ENCODE measurements around the gene PTPN14.

Gene PTPN14

DNA sequence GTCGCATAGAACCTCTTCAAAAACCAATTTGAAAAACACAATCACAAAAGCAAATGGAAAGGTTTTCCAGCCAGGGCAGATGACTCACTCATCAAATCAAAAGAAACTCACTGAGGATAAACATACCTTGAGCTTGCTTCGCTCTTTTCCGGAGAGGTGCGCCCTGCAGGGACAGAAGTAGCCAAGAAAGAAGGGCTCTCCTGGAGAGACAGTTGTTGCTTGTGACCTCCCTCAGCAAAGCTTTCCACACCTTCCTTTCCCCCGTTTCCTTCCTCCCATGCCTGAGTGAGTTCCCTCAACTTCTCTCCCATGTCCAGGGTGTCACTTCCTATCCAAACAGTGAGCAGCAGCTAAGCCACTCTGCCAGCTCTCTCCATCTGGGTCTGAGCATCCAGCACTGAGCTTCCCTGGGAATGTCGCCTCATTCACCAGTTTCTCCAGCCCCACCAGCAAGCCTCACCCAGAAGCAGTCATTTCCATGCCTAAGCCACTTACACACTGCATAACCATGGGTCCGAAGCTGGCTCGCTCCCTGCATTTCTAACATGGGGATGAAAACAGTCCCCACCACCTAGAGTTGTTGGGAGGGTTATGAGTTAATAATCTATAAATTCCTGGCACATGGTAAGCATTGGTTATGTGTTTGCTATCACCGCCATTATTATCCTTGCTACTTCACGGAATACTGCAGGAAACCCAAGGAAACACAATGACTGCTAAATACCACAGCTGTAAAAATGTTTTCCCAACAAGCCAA lies 75.0 kb downstream of the PTPN14 start:
- DNase-seq (ENCODE audit: low read depth in 2 of 2): no peak

DNA sequence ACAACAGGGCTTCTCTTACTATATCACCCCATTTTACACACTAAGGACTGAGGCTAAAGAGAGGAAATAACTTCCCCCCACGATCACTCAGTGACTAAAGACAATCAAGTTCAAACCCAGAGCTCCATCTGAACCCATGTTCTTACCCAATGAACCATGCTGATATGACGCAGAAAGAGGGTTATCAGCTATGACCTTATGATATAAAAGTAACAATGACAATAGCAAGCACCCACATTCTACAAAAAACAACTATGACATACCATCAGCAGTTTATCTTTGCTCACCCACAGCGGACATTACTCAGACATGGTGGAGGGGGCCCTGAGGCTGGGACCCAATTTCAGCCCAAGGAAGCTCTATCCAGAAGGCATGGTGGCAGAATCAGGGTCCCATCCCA lies 75.7 kb downstream of the PTPN14 start:
- DNase-seq (ENCODE audit: low read depth in 2 of 2): no peak

DNA sequence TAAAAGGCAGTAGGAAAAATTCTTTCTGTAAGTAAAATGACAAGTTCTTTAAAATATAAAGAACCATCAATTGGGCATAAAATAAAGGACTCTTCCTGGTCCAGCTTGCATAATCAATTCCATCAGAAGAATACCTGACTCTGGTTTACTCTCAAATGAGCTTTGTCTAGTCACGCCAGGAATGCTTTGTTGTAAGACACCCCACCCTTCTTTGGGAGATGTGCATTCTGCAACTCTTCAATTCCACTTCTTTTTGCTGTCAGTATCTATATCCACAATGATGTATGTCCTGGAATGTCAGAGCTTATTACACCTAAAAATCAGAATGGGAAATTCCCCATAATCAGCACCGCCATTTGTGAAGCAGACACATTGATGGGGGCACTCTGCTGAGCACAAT lies 76.1 kb downstream of the PTPN14 start:
- DNase-seq (ENCODE audit: low read depth in 2 of 2): no peak

DNA sequence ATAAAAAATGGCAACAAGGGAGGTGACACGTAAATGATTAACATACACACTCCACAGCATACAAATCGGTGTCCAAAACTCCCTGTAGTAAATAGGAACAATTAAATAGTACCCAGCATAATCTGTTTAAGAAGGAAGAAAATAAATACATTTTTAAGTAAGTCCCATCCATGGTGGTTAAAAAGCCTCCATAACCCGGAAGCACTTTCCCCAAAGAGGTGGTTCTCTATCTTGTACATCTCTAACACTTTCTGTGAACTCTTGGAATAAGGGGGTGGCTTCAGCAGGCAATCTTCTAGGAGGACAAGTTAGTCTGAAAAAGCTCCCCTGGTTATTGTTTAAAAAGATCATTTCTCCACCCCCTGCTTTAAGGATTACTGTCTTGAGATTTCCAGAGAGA lies 76.9 kb downstream of the PTPN14 start:
- DNase-seq (ENCODE audit: low read depth in 2 of 2): no peak

DNA sequence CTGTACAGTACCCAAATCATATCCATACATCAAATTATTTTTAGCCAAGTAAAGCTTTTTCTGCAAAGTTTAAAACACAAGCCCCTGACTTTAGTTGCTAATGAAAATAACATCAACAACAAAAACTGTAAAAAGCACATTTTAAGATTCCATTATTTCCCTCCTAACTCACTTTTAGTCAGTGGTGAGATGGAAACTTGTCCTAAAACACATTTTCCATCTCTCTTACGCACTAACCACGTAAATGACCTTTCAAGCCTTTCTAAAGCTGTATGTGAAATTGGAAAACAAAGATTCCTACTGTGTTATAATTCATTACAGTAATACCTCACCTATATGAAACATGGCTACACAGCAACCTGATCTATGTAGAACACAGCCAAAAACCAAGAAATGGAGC lies 77.5 kb downstream of the PTPN14 start:
- DNase-seq (ENCODE audit: low read depth in 2 of 2): no peak

DNA sequence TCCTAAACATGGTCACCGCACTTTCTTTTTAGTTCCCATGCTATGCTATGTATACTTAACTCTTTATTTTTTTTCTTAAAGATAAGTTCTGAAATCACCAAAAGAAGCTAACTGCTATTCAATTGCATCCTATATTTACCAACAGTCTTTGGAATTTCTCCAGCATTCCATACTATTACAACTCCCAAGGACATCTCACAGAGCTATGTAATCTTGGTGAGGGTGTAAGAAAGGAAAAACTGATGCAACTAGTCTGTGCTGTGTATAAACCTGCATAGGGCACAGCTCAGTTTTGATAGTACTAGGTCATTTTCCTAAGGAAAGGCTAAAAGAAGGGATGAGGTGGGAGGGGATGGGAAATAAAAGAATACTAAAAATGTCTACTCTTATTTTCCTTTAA lies 78.0 kb downstream of the PTPN14 start:
- no peak for DNase-seq (ENCODE audit: low read depth in 2 of 2)

DNA sequence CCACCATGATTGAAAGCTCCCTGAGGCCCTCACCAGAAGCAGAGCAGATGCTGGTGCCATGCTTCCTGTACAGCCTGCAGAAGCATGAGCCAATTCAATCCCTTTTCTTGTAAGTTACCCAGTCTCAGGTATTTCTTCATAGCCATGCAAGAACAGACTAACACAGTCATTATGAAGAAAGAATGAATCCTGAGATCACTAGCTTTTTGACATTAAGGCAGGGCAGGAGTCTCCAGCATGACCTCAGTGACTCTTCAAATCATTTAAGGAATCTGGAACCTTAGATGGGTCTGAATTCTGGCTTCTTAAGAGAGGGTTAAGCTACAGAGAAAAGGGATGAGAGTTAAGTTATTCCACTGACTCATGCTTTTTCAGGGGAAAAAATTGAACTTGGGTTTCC lies 79.0 kb downstream of the PTPN14 start:
- no peak for DNase-seq (ENCODE audit: low read depth in 2 of 2)

DNA sequence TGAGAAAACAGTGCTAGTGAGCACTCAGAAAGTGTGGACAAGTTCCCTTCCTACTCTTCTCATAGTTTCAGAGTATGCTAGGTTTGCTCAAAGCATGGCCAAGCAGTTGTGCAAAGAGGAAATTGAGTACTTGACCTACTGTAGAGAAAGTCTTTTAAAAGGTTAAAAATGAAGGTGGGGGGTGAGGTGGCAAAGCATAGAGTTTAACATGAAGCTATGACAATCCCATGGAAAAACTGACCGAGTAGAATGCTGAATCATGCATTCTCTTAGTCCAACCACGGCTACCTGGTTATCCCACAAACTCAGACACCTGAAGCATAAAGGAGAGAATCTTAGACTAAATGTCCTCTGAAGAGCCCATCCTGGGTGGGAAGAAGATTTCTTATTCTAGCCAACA lies 79.9 kb downstream of the PTPN14 start:
- no peak for DNase-seq (ENCODE audit: low read depth in 2 of 2)

DNA sequence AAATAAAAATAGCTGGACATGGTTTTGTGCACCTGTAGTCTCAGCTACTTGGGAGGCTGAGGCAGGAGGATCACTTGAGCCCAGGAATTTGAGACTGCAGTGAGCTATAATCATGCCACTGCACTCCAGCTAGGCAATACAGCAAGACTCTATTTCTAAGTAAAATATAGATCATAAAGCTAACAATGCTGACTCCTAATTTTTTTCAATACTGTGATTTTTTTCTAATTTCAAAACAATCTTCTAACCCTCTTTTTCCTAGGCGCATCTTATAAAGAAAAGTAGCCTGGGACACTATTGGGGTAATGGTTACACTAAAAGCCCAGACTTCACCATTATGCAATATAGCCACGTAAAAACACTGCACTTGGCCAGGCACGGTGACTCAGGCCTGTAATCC lies 81.3 kb downstream of the PTPN14 start:
- DNase-seq (ENCODE audit: low read depth in 2 of 2): no peak

DNA sequence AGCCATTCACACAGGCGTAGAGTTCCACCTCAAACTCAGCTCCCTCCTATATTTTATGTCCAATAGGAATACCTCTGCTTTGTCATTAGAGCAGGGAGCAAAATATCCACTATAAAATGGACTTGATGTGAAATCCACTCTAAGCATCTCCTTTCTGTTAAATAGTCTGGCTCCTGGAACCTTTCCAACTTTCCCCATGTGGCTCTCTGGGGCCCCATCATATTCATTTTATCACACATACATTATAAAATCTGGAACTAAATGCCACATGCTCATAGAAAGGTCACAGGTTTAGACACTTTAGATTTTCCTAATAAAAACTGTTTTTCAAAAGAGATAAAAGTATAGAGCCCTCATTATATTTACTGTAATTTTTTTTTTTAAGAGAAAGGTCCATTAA lies 82.1 kb downstream of the PTPN14 start:
- DNase-seq (ENCODE audit: low read depth in 2 of 2): no peak

DNA sequence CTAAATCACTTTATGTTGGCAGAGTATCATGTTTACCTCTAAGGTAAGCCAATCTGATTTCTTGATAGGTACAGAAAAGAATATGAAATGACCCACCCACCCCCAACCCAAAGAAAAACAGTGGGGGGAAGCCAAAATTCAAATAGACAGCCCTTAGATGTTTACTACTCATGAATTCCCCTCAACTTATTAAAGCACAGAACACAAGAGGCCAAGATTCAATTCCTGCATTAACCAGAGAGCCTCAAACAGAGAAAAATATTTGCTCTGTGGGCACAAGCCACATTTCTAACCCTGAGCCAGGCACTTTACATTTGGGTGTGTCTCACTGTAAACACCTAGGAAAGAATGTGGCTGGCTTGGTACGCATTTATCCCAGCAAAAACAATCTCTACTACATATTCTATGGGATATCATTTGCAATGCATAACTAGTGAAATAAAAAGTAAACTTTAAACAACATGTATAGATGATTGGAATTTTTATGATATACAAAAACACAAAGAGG lies 84.3 kb downstream of the PTPN14 start:
- no peak for DNase-seq (ENCODE audit: low read depth in 2 of 2)

DNA sequence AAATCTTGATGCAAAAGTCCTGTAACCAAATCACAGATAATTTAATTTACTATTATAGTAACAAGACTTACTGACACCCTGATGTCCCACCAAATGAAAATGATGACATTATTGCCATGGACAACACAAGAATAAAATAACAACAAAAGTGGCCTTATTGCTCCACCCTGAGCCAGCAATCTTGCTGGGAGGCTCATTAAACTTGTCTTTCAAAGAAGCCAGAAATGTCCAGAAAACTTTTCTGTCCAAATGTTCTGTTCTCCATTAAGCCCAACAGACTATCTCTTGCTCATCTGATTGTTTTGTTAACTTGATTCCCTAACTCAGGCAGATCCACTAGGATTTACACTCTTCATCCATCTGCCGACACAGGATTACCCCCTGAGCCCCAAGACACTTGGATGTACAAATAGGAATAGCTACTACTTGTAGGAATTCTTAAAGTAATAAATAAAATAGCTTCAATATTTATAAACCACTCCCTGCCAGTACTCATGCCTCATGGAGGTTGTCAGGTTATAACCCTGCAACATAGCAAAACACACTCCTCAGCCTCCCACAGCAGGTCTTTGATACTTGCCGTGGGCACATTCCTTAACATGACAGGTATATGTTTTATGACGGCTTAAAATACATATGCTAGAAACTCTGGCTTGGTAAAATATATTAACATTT lies 84.9 kb downstream of the PTPN14 start:
- no peak for DNase-seq (ENCODE audit: low read depth in 2 of 2)

DNA sequence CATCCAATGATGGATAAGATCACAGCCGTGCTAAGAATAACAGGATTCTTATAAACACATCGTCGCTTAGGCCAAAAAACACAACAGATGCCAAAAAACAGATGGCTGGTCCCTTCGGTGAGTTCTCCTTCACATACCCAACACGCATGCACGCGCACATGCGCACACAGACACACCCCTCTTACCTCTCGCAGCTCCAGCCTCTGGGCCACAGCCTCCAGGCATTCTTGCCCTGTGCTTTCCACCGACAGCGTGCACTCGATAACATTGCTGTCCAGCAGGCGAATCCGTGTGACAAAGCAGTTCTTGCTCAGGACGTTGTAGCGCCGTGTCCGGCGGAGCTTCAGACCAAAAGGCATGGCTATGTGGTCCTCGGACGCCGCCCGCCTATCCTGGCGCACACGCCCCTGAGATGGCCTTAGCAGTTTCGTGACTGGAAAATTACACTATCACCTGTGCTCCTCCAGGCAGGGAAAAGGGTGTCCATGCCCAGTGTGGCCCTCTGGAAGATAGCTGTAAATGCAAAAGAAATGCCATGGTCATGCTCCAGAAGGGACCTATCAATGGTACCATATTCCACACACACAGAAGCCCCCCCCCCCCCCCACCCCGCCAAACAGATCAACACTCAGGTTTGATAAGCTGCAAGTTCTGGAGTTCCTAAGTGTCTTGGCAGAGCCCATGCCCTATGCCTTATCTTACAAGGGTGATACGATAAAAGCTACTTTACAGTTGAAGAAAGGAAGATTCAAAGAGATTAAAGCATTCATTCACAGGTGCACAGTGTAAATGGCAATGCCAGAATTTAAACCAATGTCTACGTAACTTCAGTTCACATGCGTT lies 86.7 kb downstream of the PTPN14 start:
- no peak for DNase-seq (ENCODE audit: low read depth in 2 of 2)

DNA sequence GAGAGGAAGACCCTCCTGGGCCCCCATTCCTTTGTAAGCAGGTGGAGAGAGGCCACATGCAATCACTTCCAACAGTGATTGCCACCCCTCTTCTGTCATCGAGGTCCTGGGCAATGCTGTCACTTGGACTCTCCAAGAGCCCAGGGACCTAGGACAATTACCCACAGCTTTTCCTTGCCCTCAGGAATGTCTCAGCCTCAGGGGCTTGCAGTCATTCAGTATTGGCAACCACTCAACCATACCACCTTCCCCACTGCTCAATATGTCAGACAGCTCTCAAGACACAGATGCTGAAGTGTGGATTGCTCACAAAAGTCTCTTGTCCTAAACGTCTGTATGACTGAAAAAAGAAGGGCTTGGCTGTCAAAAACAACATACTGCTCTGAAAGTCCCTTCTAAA lies 87.8 kb downstream of the PTPN14 start:
- DNase-seq (ENCODE audit: low read depth in 2 of 2): no peak

DNA sequence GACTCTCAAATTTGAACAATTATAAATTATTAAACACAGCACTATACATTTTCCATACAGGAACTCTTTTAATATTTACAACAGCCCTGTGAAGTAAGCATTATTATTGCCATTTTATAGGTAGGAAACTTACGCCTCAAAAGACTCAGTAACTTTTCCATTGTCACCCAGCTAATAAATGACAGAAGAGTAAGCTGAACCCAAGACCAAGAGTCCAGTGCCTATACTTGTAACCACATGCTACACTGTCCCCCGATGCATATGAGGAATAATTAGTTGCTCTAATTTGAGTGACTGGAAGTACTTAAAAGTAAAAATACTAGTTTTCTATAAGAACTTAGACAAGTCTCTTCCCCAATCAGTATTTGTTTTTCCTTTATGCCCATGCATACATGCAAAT lies 88.5 kb downstream of the PTPN14 start:
- DNase-seq (ENCODE audit: low read depth in 2 of 2): no peak

DNA sequence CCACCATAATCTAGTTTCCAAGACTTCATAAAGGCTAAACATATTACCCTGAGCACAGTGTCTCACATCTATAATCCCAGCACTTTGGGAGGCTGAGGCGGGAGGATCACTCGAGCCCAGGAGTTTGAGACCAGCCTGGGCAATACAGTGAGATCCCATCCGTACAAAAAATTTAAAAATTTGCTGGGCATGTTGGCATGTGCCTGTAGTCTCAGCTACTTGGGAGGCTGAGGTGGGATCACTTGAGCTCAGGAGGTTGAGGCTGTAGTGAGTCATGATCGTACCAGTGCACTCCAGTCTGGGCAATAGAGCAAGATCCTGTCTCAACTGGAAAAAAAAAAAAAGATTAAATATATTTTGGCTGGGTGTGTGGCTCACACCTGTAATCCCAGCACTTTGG lies 90.1 kb downstream of the PTPN14 start:
- no peak for DNase-seq (ENCODE audit: low read depth in 2 of 2)

DNA sequence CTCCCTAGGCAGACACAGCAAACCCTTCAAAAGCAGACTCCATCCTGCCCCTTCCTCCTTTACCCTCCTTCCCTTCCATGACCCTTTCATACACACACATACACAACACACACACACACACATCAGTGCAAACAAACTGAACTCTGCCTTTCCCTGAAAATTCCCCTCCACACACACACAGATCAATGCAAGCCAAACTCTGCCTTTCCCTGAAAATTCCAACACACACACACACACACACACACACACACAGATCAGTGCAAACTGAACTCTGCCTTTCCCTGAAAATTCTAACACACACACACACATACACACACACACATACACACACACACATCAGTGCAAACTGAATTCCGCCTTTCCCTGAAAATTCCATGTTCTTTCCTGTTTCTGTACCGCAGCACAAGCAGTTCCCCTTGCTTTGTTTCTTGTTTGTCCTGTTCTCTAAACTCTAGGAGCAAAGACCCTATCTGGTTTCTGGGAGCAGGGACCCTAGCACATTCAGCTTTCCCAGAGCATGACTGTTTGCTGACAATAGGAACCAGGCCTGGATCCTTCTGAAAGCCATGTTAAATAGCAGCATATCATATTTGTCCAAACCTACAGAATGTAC lies 91.0 kb downstream of the PTPN14 start:
- no peak for DNase-seq (ENCODE audit: low read depth in 2 of 2)

DNA sequence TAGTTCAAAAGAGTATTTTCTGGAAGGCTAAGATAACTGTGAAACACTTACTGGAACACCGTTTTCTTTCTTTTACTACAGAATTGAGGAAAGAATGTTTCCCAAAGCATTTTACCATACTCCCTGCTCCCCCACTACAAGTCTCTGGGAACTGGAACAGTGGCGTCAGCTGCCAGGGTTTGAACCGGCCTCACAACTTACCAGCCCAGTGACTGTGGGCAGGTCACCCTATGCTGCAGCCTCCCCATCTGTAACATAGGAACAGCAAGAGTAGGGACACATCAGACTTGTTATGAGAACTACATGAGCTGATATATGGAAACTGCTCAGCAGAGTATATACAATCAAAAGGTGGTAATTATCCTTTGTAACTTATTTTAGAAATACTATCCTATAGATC lies 91.5 kb downstream of the PTPN14 start:
- no peak for DNase-seq (ENCODE audit: low read depth in 2 of 2)

DNA sequence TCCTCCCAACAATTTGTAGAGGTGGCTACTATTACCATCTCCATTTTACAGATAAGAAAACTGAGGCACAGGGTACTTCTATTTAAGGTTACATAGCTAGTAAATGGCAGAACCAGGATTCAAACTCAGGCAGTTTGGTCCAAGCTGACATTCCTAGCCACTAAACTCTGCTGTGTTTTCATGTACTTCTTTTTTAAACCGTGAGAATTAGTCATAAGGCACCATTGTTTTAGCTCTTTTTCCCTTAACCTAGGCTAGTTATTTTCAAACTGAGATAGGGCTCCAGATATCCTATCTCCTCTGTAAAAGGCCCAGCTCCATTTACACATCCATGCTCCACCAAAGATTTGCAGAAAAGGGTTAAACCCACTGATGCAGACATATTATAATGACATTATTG lies 92.9 kb downstream of the PTPN14 start:
- no peak for DNase-seq (ENCODE audit: low read depth in 2 of 2)

DNA sequence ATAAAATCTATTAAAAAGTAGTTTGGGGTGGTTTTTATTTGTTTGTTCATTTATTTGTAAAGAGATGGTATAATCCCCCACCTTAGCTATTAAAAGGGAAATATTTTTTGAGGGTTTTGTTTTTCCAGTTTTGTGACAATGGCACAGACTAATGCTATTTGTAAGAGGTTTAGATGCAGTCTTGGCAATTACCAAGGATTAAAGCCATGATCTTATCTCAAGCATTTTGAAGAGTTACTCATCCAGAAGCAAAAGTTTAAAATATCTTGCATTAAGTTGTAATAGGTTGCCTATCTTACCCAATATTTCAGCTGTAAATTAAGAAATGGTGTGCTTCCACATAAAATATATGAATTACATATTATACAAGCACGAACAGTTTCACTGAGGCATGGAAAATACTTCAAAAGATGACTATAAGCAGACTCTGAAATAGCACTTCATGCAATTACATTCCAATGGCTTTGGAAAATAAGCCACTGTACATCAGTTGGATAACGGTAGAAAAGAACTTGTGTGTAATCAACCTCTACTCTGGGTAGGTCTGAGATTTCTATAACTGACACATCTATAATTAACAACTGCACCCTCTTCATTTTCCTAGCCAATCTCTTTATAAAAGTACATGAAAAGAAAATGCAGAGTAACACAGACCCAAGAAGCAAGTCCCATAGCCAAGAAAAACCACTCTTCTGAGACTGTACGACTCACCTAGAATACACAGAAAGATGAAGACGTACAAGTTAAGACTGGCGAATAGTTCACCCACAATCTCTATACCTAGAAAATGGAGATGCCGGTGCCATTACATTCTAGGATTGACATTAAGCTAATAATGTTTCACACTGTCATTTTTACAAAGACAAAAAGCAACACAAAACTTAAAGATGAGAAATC lies 95.2 kb downstream of the PTPN14 start:
- DNase-seq (ENCODE audit: low read depth in 2 of 2): no peak

DNA sequence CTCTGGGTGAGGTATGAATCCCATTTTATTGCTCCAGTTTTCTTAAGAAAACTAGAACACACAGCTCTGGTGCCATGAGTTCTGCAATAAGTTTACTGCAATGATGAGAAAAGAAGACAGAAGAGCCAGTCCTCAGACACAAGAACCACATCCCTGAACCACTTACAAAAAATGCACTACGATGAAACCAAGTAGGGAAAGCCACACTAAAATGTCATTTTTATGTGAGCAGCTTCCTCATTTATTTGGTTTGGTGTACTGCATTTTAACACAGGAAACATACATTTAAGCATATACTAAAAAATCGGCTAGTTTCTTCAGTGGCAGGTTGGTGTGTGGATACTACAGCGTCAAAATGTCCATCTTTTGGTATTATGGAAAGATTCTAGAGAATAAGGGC lies 95.9 kb downstream of the PTPN14 start:
- no peak for DNase-seq (ENCODE audit: low read depth in 2 of 2)
